ENCODE results near the gene OTULIN.

GRCh38 chr5:14685757-14686156, 21.2 kb downstream of the OTULIN start:
- TF ChIP-seq, protein P1, sequence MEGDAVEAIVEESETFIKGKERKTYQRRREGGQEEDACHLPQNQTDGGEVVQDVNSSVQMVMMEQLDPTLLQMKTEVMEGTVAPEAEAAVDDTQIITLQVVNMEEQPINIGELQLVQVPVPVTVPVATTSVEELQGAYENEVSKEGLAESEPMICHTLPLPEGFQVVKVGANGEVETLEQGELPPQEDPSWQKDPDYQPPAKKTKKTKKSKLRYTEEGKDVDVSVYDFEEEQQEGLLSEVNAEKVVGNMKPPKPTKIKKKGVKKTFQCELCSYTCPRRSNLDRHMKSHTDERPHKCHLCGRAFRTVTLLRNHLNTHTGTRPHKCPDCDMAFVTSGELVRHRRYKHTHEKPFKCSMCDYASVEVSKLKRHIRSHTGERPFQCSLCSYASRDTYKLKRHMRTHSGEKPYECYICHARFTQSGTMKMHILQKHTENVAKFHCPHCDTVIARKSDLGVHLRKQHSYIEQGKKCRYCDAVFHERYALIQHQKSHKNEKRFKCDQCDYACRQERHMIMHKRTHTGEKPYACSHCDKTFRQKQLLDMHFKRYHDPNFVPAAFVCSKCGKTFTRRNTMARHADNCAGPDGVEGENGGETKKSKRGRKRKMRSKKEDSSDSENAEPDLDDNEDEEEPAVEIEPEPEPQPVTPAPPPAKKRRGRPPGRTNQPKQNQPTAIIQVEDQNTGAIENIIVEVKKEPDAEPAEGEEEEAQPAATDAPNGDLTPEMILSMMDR (IDR thresholded peaks at IDR 0.05), result peak; percentile 31 to 65 (median 60)
- TF ChIP-seq POLR2A (IDR thresholded peaks at IDR 0.05), result no peak

Data from uterus (tissue), 2 donors.